Adipocyte (in vitro differentiated cells): ENCODE results near the gene CREG2.

ENCODE experiments used
- DNase-seq: peaks from one replicate; pipeline ENCODE4 v3.0.0-alpha.2; 2015; ENCODE audit warnings: low read depth
- H3K27me3 ChIP-seq: replicated peaks from 2 replicates; pipeline ENCODE4 v1.7.0; 2013; ENCODE audit warnings: mild to moderate bottlenecking, low read length, moderate library complexity; ENCODE audit not compliant: control insufficient read depth, insufficient read depth
- H3K36me3 ChIP-seq: 2 replicates; pipeline ENCODE4 v1.7.0; 2013; ENCODE audit warnings: low read length, mild to moderate bottlenecking, moderate library complexity; ENCODE audit not compliant: control insufficient read depth, insufficient read depth, severe bottlenecking
- H3K4me1 ChIP-seq: 2 replicates; pipeline ENCODE4 v1.7.0; 2013; ENCODE audit warnings: mild to moderate bottlenecking, low read length, moderate library complexity; ENCODE audit not compliant: control insufficient read depth, insufficient read depth
- H3K4me3 ChIP-seq: 2 replicates; pipeline ENCODE4 v1.7.0; 2013; ENCODE audit warnings: mild to moderate bottlenecking, low read length, moderate library complexity
- H3K9ac ChIP-seq: 2 replicates; pipeline ENCODE4 v1.7.0; 2013; ENCODE audit warnings: mild to moderate bottlenecking, low read length, moderate library complexity
- H3K9me3 ChIP-seq: 2 replicates; pipeline ENCODE4 v1.7.0; 2013; ENCODE audit warnings: mild to moderate bottlenecking, low read length, moderate library complexity; ENCODE audit not compliant: control insufficient read depth

Gene CREG2

GRCh38 chr2:101303688-101304087 is 83.6 kb downstream of the CREG2 start:
- peaks cover 60% of the 10 kb centered on the region for H3K4me1 ChIP-seq
- H3K9me3 ChIP-seq = no peaks in the 10 kb centered on the region
- DNase-seq = no peak
- H3K36me3 ChIP-seq = no peaks in the 10 kb centered on the region
- no peak overlapping the region for H3K4me3 ChIP-seq
- H3K9ac ChIP-seq = no peak overlapping the region
- H3K27me3 ChIP-seq = no peaks in the 10 kb centered on the region

GRCh38 chr2:101302016-101302415 is 85.3 kb downstream of the CREG2 start:
- Histone ChIP-seq H3K9ac (no peak overlapping the region), H3K9me3 (no peaks in the 10 kb centered on the region), H3K4me1 (peaks cover 57% of the 10 kb centered on the region), H3K27me3 (no peaks in the 10 kb centered on the region), H3K36me3 (no peaks in the 10 kb centered on the region), H3K4me3 (no peak overlapping the region)
- DNase-seq = no peak

- no peak for DNase-seq
- Histone ChIP-seq H3K36me3 (no peaks in the 10 kb centered on the region), H3K4me1 (peaks cover 56% of the 10 kb centered on the region), H3K9ac (no peak overlapping the region), H3K4me3 (no peak overlapping the region), H3K9me3 (no peaks in the 10 kb centered on the region), H3K27me3 (no peaks in the 10 kb centered on the region)
These were observed 86.5 kb downstream of the CREG2 start for GRCh38 chr2:101300836-101301235.

- no peaks in the 10 kb centered on the region for H3K27me3 ChIP-seq
- no peak overlapping the region for H3K4me3 ChIP-seq
- H3K4me1 ChIP-seq = peaks cover 52% of the 10 kb centered on the region
- H3K9me3 ChIP-seq = no peaks in the 10 kb centered on the region
- H3K9ac ChIP-seq = no peak overlapping the region
- no peaks in the 10 kb centered on the region for H3K36me3 ChIP-seq
- no peak for DNase-seq
These were observed 87.1 kb downstream of the CREG2 start for GRCh38 chr2:101300164-101300563.

- H3K4me1 ChIP-seq = peaks cover 47% of the 10 kb centered on the region
- DNase-seq = no peak
- no peak overlapping the region for H3K4me3 ChIP-seq
- no peaks in the 10 kb centered on the region for H3K27me3 ChIP-seq
- no peaks in the 10 kb centered on the region for H3K36me3 ChIP-seq
- H3K9ac ChIP-seq = no peak overlapping the region
- H3K9me3 ChIP-seq = no peaks in the 10 kb centered on the region
These were observed 87.7 kb downstream of the CREG2 start for GRCh38 chr2:101299604-101300003.

GRCh38 chr2:101297383-101297782 is 89.9 kb downstream of the CREG2 start:
- Histone ChIP-seq H3K4me3 (no peak overlapping the region), H3K4me1 (peaks cover 35% of the 10 kb centered on the region), H3K9ac (no peak overlapping the region), H3K36me3 (peaks cover 20% of the 10 kb centered on the region), H3K9me3 (no peaks in the 10 kb centered on the region), H3K27me3 (no peaks in the 10 kb centered on the region)
- DNase-seq = no peak

- Histone ChIP-seq H3K36me3 (peaks cover 28% of the 10 kb centered on the region), H3K4me3 (no peak overlapping the region), H3K27me3 (no peaks in the 10 kb centered on the region), H3K9ac (no peak overlapping the region), H3K4me1 (peaks cover 25% of the 10 kb centered on the region), H3K9me3 (no peaks in the 10 kb centered on the region)
- peak; percentile 49 for DNase-seq
These were observed 90.9 kb downstream of the CREG2 start for GRCh38 chr2:101296371-101296770.

- H3K9ac ChIP-seq = no peak overlapping the region
- DNase-seq = peak; percentile 56
- no peak overlapping the region for H3K4me3 ChIP-seq
- no peaks in the 10 kb centered on the region for H3K9me3 ChIP-seq
- no peaks in the 10 kb centered on the region for H3K27me3 ChIP-seq
- H3K4me1 ChIP-seq = peaks cover 20% of the 10 kb centered on the region
- peaks cover 28% of the 10 kb centered on the region for H3K36me3 ChIP-seq
These were observed 91.4 kb downstream of the CREG2 start for GRCh38 chr2:101295895-101296294.
